Ascending aorta (tissue), 2 donors: ENCODE results near the gene PKD2L1. TPM values are rescaled to one million over a fixed set of nuclear protein-coding genes. Genes with fewer than 3 reads are reported as not detected.
"Not testable (repeated sequence)": the region's sequence is repeated elsewhere in the genome, so short reads cannot be mapped to it uniquely, and the experiment has no call there.

Source experiments
- DNase-seq, 2 donors: peaks; one replicate each; pipeline ENCODE4 v3.0.0-alpha.2; 2019; ENCODE audit warnings: low spot score in 2 of 2
- H3K27ac ChIP-seq, 2 donors: fragments of 200-600 bp; sonication (generic); one replicate each; pipeline ENCODE4 v1.5.1; 2016 to 2017; ENCODE audit warnings: mild to moderate bottlenecking in 1 of 2
- H3K27me3 ChIP-seq: fragments of 200-600 bp; sonication (generic); one replicate; pipeline ENCODE4 v1.5.1; 2017
- H3K36me3 ChIP-seq, 2 donors: fragments of 200-600 bp; sonication (generic); one replicate each; pipeline ENCODE4 v1.5.1; 2016
- H3K4me1 ChIP-seq, 2 donors: fragments of 200-600 bp; sonication (generic); one replicate each; pipeline ENCODE4 v1.5.1; 2016 to 2017; ENCODE audit warnings: mild to moderate bottlenecking in 1 of 2
- H3K4me3 ChIP-seq, 2 donors: fragments of 200-600 bp; sonication (generic); one replicate each; pipeline ENCODE4 v1.5.1; 2016 to 2017; ENCODE audit warnings: mild to moderate bottlenecking in 1 of 2
- H3K9me3 ChIP-seq, 2 donors: fragments of 200-600 bp; sonication (generic); one replicate each; pipeline ENCODE4 v1.5.1; 2016
- CTCF ChIP-seq, 3 experiments: fragments of 200-600 bp in 2 of 3; fragments of 450-650 bp in 1 of 3; sonication (generic) in 2 of 3; IDR thresholded peaks; one replicate each; pipeline ENCODE4 v1.5.1; 2016 to 2019; ENCODE audit warnings: antibody characterized with exemption in 3 of 3, mild to moderate bottlenecking in 1 of 3, moderate library complexity in 1 of 3
- intact Hi-C: fragments of 100-400 bp; cut with DNase I; formaldehyde crosslinking; loops from one replicate; pipeline ENCODE4 v1.15.1; 2023
- total RNA-seq: library from RNA; depleted of rRNA; stranded (reverse); fragments of >200 nt; gene quantifications from one replicate; pipeline ENCODE4 v1.1.0, GENCODE V29; 2016

Gene PKD2L1
- total RNA-seq, 1 donor from 2014 or later, result not detected

- Histone ChIP-seq H3K4me1 (peaks cover 0 to 14% of the 10 kb centered on the region in 2 donors), H3K9me3 (no peaks in the 10 kb centered on the region), H3K36me3 (no peaks in the 10 kb centered on the region), H3K4me3 (no peak overlapping the region), H3K27me3 (no peaks in the 10 kb centered on the region), H3K27ac (no peak overlapping the region)
- DNase-seq, result no peak
- no peak for TF ChIP-seq CTCF (IDR thresholded peaks at IDR 0.05)
- intact Hi-C loops, result loop anchor here (5.0 kb wide), 3 partner anchors 102 to 1833 kb away; partner anchors contain the start of genes ERLIN1, HIF1AN and LDB1
These were observed 40.4 kb downstream of the PKD2L1 start for GRCh38 chr10:100289641-100290040.

GRCh38 chr10:100288196-100288595, 41.8 kb downstream of the PKD2L1 start:
- no peak for TF ChIP-seq CTCF (IDR thresholded peaks at IDR 0.05)
- Histone ChIP-seq H3K27me3 (no peaks in the 10 kb centered on the region), H3K4me3 (no peak overlapping the region), H3K27ac (no peak overlapping the region), H3K36me3 (peaks cover 0 to 4% of the 10 kb centered on the region in 2 donors), H3K4me1 (peaks cover 0 to 18% of the 10 kb centered on the region in 2 donors), H3K9me3 (no peaks in the 10 kb centered on the region)
- intact Hi-C loops, result loop anchor here (5.0 kb wide), 3 partner anchors 101 to 1834 kb away; partner anchors contain the start of genes ERLIN1, HIF1AN and LDB1
- no peak for DNase-seq

GRCh38 chr10:100287756-100288155, 42.3 kb downstream of the PKD2L1 start:
- Histone ChIP-seq H3K27me3 (no peaks in the 10 kb centered on the region), H3K4me3 (no peak overlapping the region), H3K27ac (peak overlapping the region in 1 of 2 donors; percentile 97), H3K9me3 (no peaks in the 10 kb centered on the region), H3K36me3 (peaks cover 2 to 8% of the 10 kb centered on the region in 2 donors), H3K4me1 (peaks cover 0 to 21% of the 10 kb centered on the region in 2 donors)
- no peak for DNase-seq
- intact Hi-C loops, result loop anchor here (2.0 to 5.0 kb wide), 4 partner anchors 100 to 1835 kb away; partner anchors contain the start of genes ERLIN1, HIF1AN, LDB1 and SLC25A28
- TF ChIP-seq CTCF (IDR thresholded peaks at IDR 0.05), result no peak

GRCh38 chr10:100286051-100287033, 43.7 kb downstream of the PKD2L1 start, which contains the start of gene BLOC1S2:
BLOC1S2 (minus strand) TSS chr10:100286680; CDS start chr10:100286659, 21 bp downstream.
- intact Hi-C loops, result loop anchor here (1.0 to 5.0 kb wide), 7 partner anchors 19 to 1836 kb away; partner anchors contain the start of genes CHUK, CWF19L1, ERLIN1 and HIF1AN
- peak within 1 kb of the TSS; percentile 95 to 97 for H3K4me3 ChIP-seq
- H3K36me3 ChIP-seq, result peaks cover 7 to 9% of the 10 kb centered on the region in 2 donors
- H3K27me3 ChIP-seq, result no peaks in the 10 kb centered on the region
- peak within 1 kb of the TSS; percentile 97 to 99 for H3K27ac ChIP-seq
- peak; percentile 58 to 92 for DNase-seq
- no peaks in the 10 kb centered on the region for H3K9me3 ChIP-seq
- peaks cover 0 to 21% of the 10 kb centered on the region in 2 donors for H3K4me1 ChIP-seq
- TF ChIP-seq CTCF (IDR thresholded peaks at IDR 0.05), result peak in 1 of 3 experiments; percentile 12

GRCh38 chr10:100285326-100285725, 44.7 kb downstream of the PKD2L1 start:
- not testable (repeated sequence) for H3K27me3 ChIP-seq, H3K9me3 ChIP-seq, DNase-seq
- peaks cover 12 to 13% of the 10 kb centered on the region in 2 donors for H3K36me3 ChIP-seq
- H3K4me3 ChIP-seq, result peak overlapping the region; percentile 95 to 97
- intact Hi-C loops, result loop anchor here (5.0 kb wide), 3 partner anchors 98 to 1837 kb away; partner anchors contain the start of genes ERLIN1, HIF1AN and LDB1
- H3K4me1 ChIP-seq, result peaks cover 0 to 21% of the 10 kb centered on the region in 2 donors
- peak overlapping the region; percentile 97 to 99 for H3K27ac ChIP-seq
